Activated CD4-positive, alpha-beta T cell treated with anti-CD3 and anti-CD28 coated beads, Interleukin-2, Interleukin-6, amounts not matched to agents 100 ng/mL and 50 ng/mL, durations not matched to agents 16 hours and 8 hours (primary cell): Measurements from ENCODE around the gene RABL2B.

ENCODE experiments used
- DNase-seq: peaks from one replicate; pipeline ENCODE4 v3.0.0-alpha.2; 2020

The RABL2B gene

GRCh38 chr22:50737728-50738648 is 45.4 kb downstream of the RABL2B start, which contains the start of gene ACR:
Gene ACR (plus strand): TSS chr22:50738204. CDS start chr22:50738236, 32 bp downstream.
- no peak for DNase-seq

- no peak for DNase-seq
Measured at GRCh38 chr22:50735739-50736030, 47.8 kb downstream of the RABL2B start.

- no peak for DNase-seq
Measured at GRCh38 chr22:50734986-50735738, 48.3 kb downstream of the RABL2B start.

GRCh38 chr22:50734343-50734771 is 49.1 kb downstream of the RABL2B start:
- no peak for DNase-seq

- DNase-seq: no peak
Measured at GRCh38 chr22:50733521-50734342, 49.7 kb downstream of the RABL2B start.

GRCh38 chr22:50732681-50733080 is 50.8 kb downstream of the RABL2B start:
- DNase-seq: no peak

GRCh38 chr22:50731811-50732624 is 51.4 kb downstream of the RABL2B start:
- DNase-seq: peak; percentile 62

- no peak for DNase-seq
Measured at GRCh38 chr22:50730941-50731661, 52.3 kb downstream of the RABL2B start.

GRCh38 chr22:50730013-50730891 is 53.2 kb downstream of the RABL2B start:
- no peak for DNase-seq

GRCh38 chr22:50729391-50730012 is 53.9 kb downstream of the RABL2B start:
- no peak for DNase-seq

GRCh38 chr22:50728523-50728931 is 54.9 kb downstream of the RABL2B start:
- no peak for DNase-seq

GRCh38 chr22:50727678-50728522 is 55.5 kb downstream of the RABL2B start:
- no peak for DNase-seq

- no peak for DNase-seq
Measured at GRCh38 chr22:50726643-50727340, 56.6 kb downstream of the RABL2B start.

- DNase-seq: no peak
Measured at GRCh38 chr22:50725597-50725996, 57.8 kb downstream of the RABL2B start.

- DNase-seq: no peak
Measured at GRCh38 chr22:50724616-50725015, 58.8 kb downstream of the RABL2B start.

- DNase-seq: no peak
Measured at GRCh38 chr22:50723991-50724390, 59.4 kb downstream of the RABL2B start.

- DNase-seq: no peak
Measured at GRCh38 chr22:50722716-50723428, 60.6 kb downstream of the RABL2B start.
